ENCODE measurements around the gene SLC25A12. TPM values are rescaled to one million over a fixed set of nuclear protein-coding genes. Genes with fewer than 3 reads are reported as not detected.

Gene SLC25A12
- total RNA-seq, 1 experiment from 2014 or later, result 17.8 TPM

- no peak for TF ChIP-seq CTCF (IDR thresholded peaks at IDR 0.05; ENCODE audit: unreplicated experiment)
- H3K36me3 Mint-ChIP-seq (ENCODE audit: insufficient read depth, unreplicated experiment), result no peaks in the 10 kb centered on the region
- DNase-seq, result no peak
- intact Hi-C loops (cut with micrococcal nuclease; ENCODE audit: unreplicated experiment), result no loop called here
- H3K4me3 Mint-ChIP-seq (ENCODE audit: low read depth, unreplicated experiment), result no peak overlapping the region
- CTCF ChIA-PET, result no interaction called here
- no TSS peak for BruUV-seq (replicated peaks)
- no peaks in the 10 kb centered on the region for H3K9me3 Mint-ChIP-seq (ENCODE audit: low read depth, unreplicated experiment)
- no peak overlapping the region for H3K27ac Mint-ChIP-seq (ENCODE audit: unreplicated experiment)
- no peaks in the 10 kb centered on the region for H3K4me1 Mint-ChIP-seq (ENCODE audit: low read depth, unreplicated experiment)
- no peaks in the 10 kb centered on the region for H3K27me3 Mint-ChIP-seq (ENCODE audit: unreplicated experiment)
These were observed 41.6 kb downstream of the SLC25A12 start for GRCh38 chr2:171852366-171852888.

GRCh38 chr2:171847627-171848026 lies 46.4 kb downstream of the SLC25A12 start:
- Mint-ChIP-seq H3K36me3 (ENCODE audit: insufficient read depth, unreplicated experiment) (no peaks in the 10 kb centered on the region), H3K4me1 (ENCODE audit: low read depth, unreplicated experiment) (no peaks in the 10 kb centered on the region), H3K27me3 (ENCODE audit: unreplicated experiment) (no peaks in the 10 kb centered on the region), H3K4me3 (ENCODE audit: low read depth, unreplicated experiment) (no peak overlapping the region), H3K9me3 (ENCODE audit: low read depth, unreplicated experiment) (no peaks in the 10 kb centered on the region), H3K27ac (ENCODE audit: unreplicated experiment) (no peak overlapping the region)
- TF ChIP-seq CTCF (IDR thresholded peaks at IDR 0.05; ENCODE audit: unreplicated experiment), result no peak
- intact Hi-C loops (cut with micrococcal nuclease; ENCODE audit: unreplicated experiment), result no loop called here
- DNase-seq, result no peak
- BruUV-seq (replicated peaks), result no TSS peak
- CTCF ChIA-PET, result no interaction called here

DNA sequence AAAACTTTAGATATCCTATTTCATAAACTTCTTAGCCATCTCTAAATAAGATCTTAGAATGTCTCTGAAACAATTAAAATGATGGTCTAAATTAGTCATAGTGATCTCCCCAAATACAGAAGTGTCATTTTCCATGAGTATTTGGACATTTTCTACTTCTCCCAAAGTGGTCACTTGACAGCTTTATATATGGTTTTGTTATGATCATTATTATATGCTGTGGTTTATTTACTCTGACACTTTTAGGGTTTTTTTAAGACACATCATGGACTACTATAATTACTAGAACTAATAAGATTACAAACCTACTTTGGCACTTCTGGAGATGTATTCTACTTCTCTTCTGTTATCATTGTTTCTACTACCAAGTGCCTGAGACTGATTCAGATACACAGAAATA lies 47.1 kb downstream of the SLC25A12 start:
- Mint-ChIP-seq H3K4me3 (ENCODE audit: low read depth, unreplicated experiment) (no peak overlapping the region), H3K27ac (ENCODE audit: unreplicated experiment) (no peak overlapping the region), H3K36me3 (ENCODE audit: insufficient read depth, unreplicated experiment) (no peaks in the 10 kb centered on the region), H3K4me1 (ENCODE audit: low read depth, unreplicated experiment) (no peaks in the 10 kb centered on the region), H3K27me3 (ENCODE audit: unreplicated experiment) (no peaks in the 10 kb centered on the region), H3K9me3 (ENCODE audit: low read depth, unreplicated experiment) (no peaks in the 10 kb centered on the region)
- no peak for DNase-seq
- TF ChIP-seq CTCF (IDR thresholded peaks at IDR 0.05; ENCODE audit: unreplicated experiment), result no peak
- no TSS peak for BruUV-seq (replicated peaks)
- CTCF ChIA-PET, result no interaction called here
- intact Hi-C loops (cut with micrococcal nuclease; ENCODE audit: unreplicated experiment), result no loop called here

- CTCF ChIA-PET, result no interaction called here
- BruUV-seq (replicated peaks), result no TSS peak
These were observed 52.0 kb downstream of the SLC25A12 start for GRCh38 chr2:171841996-171842395.

More at GRCh38 chr2:171841996-171842395, 52.0 kb downstream of the SLC25A12 start:
- H3K9me3 Mint-ChIP-seq (ENCODE audit: low read depth, unreplicated experiment), result no peaks in the 10 kb centered on the region
- no peak for TF ChIP-seq CTCF (IDR thresholded peaks at IDR 0.05; ENCODE audit: unreplicated experiment)
- intact Hi-C loops (cut with micrococcal nuclease; ENCODE audit: unreplicated experiment), result no loop called here
- H3K27me3 Mint-ChIP-seq (ENCODE audit: unreplicated experiment), result no peaks in the 10 kb centered on the region
- no peak overlapping the region for H3K4me3 Mint-ChIP-seq (ENCODE audit: low read depth, unreplicated experiment)
- H3K36me3 Mint-ChIP-seq (ENCODE audit: insufficient read depth, unreplicated experiment), result no peaks in the 10 kb centered on the region
- no peaks in the 10 kb centered on the region for H3K4me1 Mint-ChIP-seq (ENCODE audit: low read depth, unreplicated experiment)
- no peak for DNase-seq
- H3K27ac Mint-ChIP-seq (ENCODE audit: unreplicated experiment), result no peak overlapping the region

Measured in Calu3 (cell line).